GM21825 (cell line): ENCODE data around the gene APOB.

Experiments used
- ATAC-seq: cut with Tn5 transposase; IDR thresholded peaks from one replicate; pipeline ENCODE4 v1.9.1; 2021; ENCODE audit warnings: mild to moderate bottlenecking, moderate library complexity; ENCODE audit not compliant: unreplicated experiment

The APOB gene, protein sequence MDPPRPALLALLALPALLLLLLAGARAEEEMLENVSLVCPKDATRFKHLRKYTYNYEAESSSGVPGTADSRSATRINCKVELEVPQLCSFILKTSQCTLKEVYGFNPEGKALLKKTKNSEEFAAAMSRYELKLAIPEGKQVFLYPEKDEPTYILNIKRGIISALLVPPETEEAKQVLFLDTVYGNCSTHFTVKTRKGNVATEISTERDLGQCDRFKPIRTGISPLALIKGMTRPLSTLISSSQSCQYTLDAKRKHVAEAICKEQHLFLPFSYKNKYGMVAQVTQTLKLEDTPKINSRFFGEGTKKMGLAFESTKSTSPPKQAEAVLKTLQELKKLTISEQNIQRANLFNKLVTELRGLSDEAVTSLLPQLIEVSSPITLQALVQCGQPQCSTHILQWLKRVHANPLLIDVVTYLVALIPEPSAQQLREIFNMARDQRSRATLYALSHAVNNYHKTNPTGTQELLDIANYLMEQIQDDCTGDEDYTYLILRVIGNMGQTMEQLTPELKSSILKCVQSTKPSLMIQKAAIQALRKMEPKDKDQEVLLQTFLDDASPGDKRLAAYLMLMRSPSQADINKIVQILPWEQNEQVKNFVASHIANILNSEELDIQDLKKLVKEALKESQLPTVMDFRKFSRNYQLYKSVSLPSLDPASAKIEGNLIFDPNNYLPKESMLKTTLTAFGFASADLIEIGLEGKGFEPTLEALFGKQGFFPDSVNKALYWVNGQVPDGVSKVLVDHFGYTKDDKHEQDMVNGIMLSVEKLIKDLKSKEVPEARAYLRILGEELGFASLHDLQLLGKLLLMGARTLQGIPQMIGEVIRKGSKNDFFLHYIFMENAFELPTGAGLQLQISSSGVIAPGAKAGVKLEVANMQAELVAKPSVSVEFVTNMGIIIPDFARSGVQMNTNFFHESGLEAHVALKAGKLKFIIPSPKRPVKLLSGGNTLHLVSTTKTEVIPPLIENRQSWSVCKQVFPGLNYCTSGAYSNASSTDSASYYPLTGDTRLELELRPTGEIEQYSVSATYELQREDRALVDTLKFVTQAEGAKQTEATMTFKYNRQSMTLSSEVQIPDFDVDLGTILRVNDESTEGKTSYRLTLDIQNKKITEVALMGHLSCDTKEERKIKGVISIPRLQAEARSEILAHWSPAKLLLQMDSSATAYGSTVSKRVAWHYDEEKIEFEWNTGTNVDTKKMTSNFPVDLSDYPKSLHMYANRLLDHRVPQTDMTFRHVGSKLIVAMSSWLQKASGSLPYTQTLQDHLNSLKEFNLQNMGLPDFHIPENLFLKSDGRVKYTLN (N-terminal part only)

DNA sequence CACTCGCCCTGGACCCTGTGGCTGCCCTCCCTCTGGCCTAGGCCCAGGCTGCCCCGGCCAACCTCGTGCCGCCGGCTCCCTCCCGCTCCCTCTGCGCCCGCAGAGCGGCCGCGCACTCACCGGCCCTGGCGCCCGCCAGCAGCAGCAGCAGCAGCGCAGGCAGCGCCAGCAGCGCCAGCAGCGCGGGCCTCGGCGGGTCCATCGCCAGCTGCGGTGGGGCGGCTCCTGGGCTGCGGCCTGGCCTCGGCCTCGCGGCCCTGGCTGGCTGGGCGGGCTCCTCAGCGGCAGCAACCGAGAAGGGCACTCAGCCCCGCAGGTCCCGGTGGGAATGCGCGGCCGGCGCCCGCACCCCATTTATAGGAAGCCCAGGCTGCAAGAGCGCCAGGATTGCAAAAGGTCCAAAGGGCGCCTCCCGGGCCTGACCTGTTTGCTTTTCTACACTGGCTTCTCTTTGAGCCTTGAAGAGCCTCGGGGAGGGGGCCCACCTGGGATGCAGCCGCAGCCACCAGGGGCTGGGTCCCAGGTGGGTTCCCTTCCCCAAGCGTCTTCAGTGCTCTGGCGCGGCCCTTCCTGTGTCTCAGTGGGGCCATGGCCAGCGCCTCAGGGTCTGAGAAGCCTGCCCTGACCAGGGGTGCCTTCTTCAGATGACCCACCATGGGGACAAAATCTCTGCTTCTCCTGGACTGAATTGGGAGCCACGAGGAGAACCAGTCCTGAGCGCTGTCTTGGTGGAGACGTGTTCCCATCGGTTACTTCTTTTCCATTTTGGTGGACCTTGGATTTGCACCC is at the start of gene APOB:
TSS of gene APOB (minus strand) at position 330 of the 789 bp plus-strand sequence. CDS start at position 202, 128 bp downstream.
- no peak for ATAC-seq

DNA sequence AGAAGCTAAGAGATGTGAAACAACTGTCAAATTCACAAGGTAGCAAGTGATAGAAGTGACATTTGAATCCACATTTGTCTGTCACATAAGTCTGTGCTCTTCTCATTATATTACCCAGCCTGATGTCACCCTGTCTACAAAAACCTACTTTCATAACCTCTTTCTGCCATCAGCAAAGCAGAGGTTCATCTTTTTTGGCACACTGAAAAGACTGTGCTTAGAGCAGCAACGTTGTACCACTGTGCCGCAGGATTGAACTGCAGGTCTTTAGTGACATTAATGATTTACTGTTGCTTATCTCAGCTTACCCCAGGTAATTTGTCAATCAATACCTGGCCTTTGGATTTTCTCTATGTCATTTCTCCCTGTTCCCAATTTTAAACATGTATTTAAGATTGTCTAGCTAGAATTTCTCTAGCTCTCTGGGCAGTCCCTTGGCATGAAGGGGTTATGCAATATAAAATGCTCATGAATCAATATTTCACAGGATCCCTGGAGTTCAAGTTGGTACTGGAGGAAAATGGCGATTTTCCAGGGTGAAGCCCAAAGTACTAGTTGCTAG is 48.5 kb upstream of the APOB start:
- no peak for ATAC-seq

DNA sequence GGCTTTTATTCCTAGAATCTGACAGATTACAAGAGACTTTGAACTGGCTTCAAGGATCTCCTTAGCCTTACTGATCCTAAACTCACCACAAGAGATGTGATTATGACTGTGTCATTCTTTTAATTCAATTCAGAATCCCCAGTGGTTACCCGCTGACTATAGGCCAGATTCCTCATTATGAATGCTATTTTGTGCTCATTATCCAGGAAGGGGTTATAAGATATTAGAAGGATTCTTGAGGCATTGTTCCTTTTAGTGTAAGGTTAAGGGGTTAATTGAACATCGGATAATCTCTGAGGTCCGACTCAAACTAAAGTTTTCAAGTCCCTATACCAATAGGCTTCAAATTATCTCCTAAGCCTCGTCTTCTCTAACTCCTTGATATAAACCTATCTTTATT is 40.5 kb upstream of the APOB start:
- ATAC-seq: no peak

- ATAC-seq: no peak
Observed at GRCh38 chr2:21083482-21083881, 39.6 kb upstream of the APOB start.

DNA sequence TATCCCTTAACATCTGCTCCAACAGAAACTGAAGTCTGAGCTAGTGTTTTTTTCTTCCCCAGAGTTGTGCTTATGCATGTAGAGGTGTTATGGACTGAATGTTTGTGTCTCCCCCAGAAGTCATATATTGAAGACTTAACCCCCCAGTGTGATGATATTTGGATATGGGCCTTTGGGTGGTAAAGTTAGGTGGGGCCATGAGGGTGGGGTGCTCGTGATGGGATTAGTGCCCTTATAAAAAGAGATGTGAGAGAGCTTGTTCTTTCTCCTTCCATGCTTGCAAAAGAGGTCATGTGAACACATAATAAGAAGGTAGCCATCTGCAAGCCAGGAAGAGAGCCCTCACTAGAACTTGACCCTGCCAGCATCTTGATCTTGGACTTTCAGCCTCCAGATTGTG is 34.4 kb upstream of the APOB start:
- ATAC-seq: no peak

GRCh38 chr2:21072477-21073242 is 28.8 kb upstream of the APOB start:
- ATAC-seq: no peak

- ATAC-seq: no peak
Observed at GRCh38 chr2:21070341-21071257, 26.7 kb upstream of the APOB start.

- no peak for ATAC-seq
Observed at GRCh38 chr2:21069746-21070340, 26.0 kb upstream of the APOB start.

DNA sequence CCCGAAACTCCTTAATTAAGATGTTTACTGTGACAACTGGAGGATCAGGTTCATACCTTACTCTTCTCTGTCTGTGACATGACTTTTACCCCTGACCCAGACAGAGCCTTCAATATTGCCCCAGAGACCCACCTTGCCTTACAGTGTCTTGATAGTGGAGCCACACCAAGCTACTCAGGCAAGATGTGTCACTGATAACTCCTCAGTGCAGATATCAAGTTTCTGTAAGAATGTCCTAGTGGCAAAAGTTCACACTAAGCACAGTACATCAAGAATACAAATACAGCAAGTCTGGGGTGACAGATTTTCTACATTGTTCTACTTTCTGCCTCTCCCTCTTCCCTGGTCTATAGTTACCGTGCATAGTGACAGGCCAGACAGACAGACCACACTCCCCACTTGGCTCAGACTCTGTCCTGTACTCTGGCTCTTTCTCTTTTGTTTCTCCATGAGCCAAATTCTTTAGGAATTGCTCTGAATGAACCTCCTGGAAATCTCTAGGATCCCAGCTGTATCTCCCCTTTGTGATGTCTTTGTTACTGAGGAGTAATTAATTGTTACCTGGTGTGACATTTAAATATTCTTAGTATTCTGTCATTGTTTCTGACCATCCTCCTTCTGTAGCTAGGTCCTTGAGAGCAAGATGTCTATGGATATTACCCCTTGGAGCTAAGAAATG is 24.1 kb upstream of the APOB start:
- no peak for ATAC-seq

- ATAC-seq: no peak
Observed at GRCh38 chr2:21067125-21067524, 23.3 kb upstream of the APOB start.

DNA sequence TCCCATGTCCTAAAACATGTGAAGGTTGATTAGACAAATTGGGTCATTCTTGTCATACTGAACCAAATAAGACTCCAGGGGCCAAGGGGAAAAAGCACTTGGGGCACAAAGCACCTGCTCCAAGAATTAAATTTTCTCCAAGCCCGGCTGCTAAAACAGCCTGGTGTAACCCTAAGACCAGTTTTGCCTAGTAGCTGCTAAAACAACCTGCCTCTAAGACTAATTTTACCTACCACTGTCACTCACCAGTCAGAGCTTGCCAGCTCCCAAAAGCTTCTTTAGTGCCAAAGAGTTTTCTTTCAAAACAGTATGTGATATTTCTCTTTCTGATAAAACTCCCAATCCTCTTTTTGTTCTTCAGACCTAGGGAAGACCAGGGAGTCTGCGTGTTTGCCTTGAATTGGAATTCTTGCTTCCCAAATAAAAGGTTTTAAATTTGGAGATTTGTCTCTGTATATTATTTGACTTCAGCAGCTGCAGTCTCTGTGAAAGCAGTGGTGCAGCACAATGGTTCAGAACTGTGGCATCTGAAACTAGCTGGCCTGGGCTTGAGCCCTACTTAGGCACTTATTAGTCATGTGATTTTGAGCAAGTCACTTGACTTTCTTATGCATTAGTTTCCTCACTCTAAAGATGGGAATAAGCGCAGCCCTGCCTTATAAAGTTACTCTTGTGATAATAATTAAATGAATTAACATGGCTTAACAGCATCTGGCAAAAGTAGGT is 16.2 kb upstream of the APOB start:
- no peak for ATAC-seq

GRCh38 chr2:21057097-21057496 is 13.2 kb upstream of the APOB start:
- no peak for ATAC-seq

DNA sequence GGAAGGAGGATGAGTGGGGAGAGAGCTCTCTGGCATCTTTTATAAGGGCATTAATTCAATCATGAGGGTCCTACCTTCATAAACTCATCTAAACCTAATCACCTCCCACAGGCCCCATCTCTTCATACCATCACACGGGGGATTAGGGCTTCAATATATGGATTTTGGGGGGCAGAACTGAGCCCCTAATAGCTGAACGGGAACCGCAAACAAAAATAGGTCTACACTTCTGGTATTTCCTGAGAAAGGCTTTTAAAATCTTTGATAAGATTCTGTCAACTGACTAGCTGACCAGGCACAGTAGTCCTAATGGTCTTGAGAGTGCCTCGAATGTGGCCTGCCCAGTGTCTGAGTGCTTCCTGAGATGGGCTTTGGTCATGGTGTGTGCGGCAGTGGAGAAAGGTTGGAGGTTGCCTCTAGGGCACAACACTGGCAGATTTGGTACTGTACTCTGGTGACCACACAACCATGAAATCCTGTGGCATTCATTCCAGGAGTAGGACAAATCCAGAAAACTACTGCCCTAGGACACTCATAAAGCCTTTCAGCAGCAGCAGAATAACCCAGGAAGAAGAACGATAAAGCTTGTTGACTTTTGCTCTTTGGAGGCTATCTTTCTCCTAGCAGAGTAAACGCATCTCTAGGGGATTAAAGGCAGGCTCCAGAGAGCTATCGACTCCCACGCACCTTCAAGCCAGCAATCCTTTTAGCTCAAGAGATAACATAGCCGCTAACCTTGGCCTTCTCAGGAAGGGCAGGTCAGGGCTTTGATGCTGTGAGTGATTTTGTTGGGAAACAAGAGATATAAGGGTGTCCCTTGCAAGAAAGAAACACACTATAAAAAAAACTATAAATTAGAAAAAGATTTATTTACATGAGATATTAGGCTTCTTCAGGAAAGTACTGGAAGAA is 12.3 kb upstream of the APOB start:
- no peak for ATAC-seq

GRCh38 chr2:21055451-21055850 is 11.6 kb upstream of the APOB start:
- ATAC-seq: no peak

- no peak for ATAC-seq
Observed at GRCh38 chr2:21054011-21054410, 10.1 kb upstream of the APOB start.

DNA sequence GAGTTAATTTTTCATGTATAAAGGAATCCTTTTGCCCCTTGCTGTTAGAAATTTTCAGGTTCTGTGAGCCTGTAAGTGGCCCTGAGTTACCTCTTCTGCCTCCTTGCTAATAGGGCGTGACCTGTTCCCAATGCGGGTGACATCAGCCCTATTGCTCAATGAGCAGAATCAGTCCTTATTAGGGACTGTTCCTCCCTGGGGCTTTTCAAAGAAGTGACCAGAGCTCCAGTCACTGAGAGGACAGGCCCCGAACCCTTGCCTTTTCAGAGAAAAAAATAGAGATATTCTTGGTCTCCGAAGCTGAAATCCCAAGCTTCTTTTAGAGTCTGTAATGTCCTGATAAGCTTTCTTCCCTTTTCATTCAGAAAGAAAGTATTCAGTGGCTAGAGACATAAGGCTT is 8.2 kb upstream of the APOB start:
- no peak for ATAC-seq
